Measurements from ENCODE around the gene PACS1.
"Not testable (repeated sequence)": the region's sequence is repeated elsewhere in the genome, so short reads cannot be mapped to it uniquely, and the experiment has no call there.

PACS1 gene

DNA sequence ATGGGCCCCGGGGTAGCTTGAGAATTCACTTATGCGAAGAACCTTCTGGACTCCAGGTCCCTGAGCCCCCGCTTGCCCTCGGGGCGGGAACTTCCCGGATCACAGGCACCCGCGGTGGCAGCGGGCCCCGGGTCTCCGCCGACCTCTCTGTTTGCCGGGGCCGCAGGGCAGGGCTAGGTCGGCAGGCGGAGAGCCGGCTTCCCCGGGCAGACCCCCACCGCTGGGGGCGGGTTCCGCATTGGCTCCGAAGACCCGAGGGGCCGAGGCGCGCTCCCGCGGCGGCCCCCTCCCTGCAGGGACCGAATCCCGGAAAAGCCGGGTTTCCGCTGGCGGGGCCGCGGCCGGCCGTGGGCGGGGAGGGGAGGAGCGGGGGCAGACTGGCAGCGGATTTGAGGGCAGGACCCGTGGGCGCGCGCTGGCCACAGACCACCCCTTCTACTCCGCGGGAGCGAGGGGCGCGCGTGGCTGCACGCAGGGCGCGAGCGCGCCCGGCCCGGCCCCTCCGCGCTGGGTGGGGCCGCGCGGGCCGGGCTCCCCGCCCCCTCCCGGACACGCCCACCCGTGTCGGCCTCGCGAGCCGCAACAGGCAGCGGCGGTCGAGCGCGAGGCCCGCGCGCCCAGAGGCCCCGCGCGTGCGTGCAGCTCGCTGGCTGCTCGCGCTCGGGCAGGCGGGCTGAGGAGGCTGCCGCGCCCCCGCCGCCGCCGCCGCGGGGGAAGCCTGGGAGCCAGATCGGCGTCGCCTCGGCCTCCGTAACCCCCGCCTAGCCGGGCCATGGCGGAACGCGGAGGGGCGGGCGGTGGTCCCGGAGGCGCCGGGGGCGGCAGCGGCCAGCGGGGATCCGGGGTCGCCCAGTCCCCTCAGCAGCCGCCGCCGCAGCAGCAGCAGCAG lies at the start of gene PACS1:
Gene PACS1 (plus strand): TSS at position 558 of the 889 bp plus-strand sequence. CDS start 215 bp downstream, at position 773.
- TF ChIP-seq, protein P1, sequence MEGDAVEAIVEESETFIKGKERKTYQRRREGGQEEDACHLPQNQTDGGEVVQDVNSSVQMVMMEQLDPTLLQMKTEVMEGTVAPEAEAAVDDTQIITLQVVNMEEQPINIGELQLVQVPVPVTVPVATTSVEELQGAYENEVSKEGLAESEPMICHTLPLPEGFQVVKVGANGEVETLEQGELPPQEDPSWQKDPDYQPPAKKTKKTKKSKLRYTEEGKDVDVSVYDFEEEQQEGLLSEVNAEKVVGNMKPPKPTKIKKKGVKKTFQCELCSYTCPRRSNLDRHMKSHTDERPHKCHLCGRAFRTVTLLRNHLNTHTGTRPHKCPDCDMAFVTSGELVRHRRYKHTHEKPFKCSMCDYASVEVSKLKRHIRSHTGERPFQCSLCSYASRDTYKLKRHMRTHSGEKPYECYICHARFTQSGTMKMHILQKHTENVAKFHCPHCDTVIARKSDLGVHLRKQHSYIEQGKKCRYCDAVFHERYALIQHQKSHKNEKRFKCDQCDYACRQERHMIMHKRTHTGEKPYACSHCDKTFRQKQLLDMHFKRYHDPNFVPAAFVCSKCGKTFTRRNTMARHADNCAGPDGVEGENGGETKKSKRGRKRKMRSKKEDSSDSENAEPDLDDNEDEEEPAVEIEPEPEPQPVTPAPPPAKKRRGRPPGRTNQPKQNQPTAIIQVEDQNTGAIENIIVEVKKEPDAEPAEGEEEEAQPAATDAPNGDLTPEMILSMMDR (IDR thresholded peaks at IDR 0.05; ENCODE audit: low read depth, low read length, missing control alignments): peak; percentile 1
- H3K4me3 ChIP-seq (ENCODE audit: low read depth, low read length): peak within 1 kb of the TSS; percentile 70
- in situ Hi-C loops (cut with HindIII; ENCODE audit: low sequenced_read_pairs): no loop called here
- no peak for DNase-seq (ENCODE audit: low read depth)

DNA sequence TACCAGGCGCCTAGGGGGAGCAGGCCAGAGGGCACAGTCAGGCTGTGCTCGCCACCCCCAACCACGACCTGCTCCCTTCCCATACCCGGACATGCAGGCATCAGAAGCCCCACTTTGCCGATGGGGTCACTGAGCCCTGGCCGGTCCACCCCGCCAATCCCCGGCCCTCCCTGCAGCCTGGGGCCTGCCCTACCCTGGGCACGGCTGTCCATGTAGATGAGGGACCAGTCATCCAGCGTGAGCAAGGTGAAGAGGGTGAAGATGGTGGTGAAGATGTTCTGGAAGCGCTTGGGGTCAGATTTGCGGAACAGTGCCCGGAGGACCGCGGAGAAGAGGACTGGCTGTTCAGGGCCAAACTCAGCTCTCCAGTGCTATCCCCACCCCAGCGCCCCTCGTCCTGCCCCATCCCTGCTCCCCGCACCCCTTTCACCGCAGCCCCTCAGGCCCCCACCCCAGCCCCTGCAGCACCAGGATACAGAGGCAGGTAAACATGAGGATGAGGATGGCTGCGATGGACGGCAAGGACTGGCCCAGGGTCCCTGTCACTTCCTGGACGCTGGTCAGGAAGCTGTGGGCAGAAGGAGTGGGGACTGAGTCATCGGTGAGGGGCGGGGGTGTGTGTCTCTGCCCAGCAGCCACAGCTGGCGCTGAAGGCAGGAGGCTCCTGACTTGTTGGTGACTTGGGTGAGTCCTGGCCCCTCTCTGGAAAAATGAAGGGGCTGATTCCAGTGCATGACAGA lies 49.3 kb upstream of the PACS1 start:
- in situ Hi-C loops (cut with HindIII; ENCODE audit: low sequenced_read_pairs): no loop called here
- DNase-seq (ENCODE audit: low read depth): no peak

DNA sequence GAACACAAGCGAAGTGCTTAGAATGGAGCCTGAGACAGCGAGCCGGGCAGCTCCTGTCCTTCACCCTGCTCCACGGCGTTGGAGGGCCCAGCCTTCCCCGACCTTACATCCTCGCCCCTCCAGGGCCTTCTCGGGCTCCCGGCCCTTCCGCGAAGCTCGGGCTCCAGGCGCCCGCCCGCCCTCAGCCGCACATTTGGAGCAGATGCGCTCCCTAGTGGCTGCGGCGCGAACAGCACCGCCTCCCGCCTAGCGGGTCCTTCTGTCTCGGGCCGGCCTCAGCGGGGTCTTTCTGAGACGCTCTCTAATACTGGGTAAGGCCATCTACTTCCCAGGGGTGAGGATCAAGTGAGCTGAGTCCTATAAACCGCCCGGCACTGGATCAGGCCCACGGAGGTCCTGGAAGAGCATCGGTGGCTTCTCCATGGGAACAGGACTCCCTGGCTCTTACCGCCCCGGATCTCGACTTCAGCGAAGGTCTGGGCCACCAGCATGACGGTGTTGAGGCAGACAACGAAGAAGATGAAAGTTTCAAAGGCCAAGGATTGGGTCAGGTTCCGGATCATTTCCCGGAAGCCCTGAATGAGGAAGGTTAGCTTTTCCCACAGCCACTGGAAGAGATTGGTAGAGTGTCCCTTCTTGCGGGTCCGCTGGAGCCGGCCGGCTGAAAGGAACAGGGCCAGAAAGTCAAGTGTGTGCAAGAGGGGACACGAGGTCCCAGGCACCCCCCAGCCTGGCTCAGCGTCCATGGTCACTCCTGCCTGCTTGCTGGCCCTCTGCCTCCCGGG lies 47.5 kb upstream of the PACS1 start:
- H3K4me3 ChIP-seq (ENCODE audit: low read depth, low read length): no peak overlapping the region
- TF ChIP-seq, protein P1 (IDR thresholded peaks at IDR 0.05; ENCODE audit: low read depth, low read length, missing control alignments): peak; percentile 93
- DNase-seq (ENCODE audit: low read depth): no peak
- in situ Hi-C loops (cut with HindIII; ENCODE audit: low sequenced_read_pairs): no loop called here

More for the DNA sequence above, 49.3 kb upstream of the PACS1 start:
- H3K4me3 ChIP-seq (ENCODE audit: low read depth, low read length): no peak overlapping the region
- TF ChIP-seq, protein P1 (IDR thresholded peaks at IDR 0.05; ENCODE audit: low read depth, low read length, missing control alignments): no peak

GRCh38 chr11:66023186-66023440 lies 47.0 kb upstream of the PACS1 start:
- in situ Hi-C loops (cut with HindIII; ENCODE audit: low sequenced_read_pairs); DNase-seq (ENCODE audit: low read depth); H3K4me3 ChIP-seq (ENCODE audit: low read depth, low read length): not testable (repeated sequence)

DNA sequence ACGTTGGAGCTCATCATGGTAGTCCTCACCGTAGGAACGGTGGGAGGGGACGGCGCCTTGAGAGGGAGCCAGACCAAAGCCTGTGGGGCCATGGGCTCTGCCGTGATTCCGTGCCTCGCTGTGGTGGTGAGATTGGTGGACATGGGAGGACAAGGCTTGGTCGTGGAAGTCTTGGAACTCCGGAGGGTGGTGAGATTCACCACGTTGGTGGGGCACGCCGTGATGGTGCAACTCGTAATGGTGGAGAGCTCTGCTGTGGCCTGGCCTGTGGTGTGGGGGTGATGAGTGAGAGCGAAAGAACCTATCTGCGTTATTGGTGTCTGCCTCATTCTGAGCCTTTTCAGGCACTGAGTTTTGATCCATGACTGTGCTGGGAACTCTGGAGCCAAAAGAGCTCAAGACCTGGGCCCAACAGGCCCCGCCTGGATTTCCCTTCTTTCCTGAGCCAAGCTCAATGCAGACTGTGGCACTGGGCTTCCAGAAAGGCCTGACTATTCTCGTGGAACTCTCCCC lies 44.0 kb upstream of the PACS1 start, which contains the start of gene CATSPER1:
Gene CATSPER1 (minus strand): TSS at position 463 of the 513 bp plus-strand sequence. CDS start 100 bp downstream, at position 363.
- no peak within 1 kb of the TSS for H3K4me3 ChIP-seq (ENCODE audit: low read depth, low read length)
- TF ChIP-seq, protein P1 (IDR thresholded peaks at IDR 0.05; ENCODE audit: low read depth, low read length, missing control alignments): no peak
- in situ Hi-C loops (cut with HindIII; ENCODE audit: low sequenced_read_pairs): no loop called here
- no peak for DNase-seq (ENCODE audit: low read depth)

DNA sequence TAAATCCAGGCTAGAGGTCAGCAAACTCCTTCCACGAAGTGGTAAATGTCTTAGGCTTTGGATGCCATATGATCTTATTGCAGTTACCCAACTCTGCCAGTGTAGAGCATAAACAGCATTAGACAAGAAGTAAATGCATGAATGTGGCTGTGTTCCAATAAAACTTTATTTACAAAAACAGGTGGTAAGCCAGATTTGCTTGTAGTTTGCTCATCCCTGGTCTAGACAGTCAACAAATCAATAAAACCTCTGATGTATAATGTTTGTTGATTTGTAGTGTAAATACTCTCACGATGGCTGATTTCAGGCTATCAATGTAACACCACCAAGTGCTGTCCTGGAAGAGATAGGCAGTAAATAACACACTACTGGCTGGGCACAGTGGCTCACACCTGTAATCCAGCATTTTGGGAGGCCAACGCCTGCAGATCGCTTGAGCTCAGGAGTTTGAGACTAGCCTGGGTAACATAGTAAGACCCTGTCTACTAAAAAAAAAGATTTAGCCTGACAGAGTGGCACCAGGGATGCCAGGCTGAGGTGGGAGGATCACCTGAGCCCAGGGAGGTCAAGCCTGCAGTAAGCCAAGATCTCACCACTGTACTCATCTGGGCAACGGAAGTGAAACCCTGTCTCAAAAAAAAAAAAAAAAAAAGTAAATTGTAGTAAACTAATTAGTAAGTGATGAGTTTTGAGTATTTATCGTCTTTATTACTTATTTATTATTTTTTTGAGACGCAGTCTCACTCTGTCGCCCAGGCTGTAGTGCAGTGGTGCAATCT lies 36.9 kb upstream of the PACS1 start:
- TF ChIP-seq, protein P1 (IDR thresholded peaks at IDR 0.05; ENCODE audit: low read depth, low read length, missing control alignments): no peak
- in situ Hi-C loops (cut with HindIII; ENCODE audit: low sequenced_read_pairs): no loop called here
- no peak for DNase-seq (ENCODE audit: low read depth)
- no peak overlapping the region for H3K4me3 ChIP-seq (ENCODE audit: low read depth, low read length)
